Activated naive CD8-positive, alpha-beta T cell treated with anti-CD3 and anti-CD28 coated beads, Interleukin-2, amount 10 ng/mL, durations not matched to agents 7 days and 5 days (primary cell): Measurements from ENCODE around the gene USP32. TPM values are rescaled to one million over a fixed set of nuclear protein-coding genes. Genes with fewer than 3 reads are reported as not detected.
"Not testable (repeated sequence)": the region's sequence is repeated elsewhere in the genome, so short reads cannot be mapped to it uniquely, and the experiment has no call there.

Experiments
- ATAC-seq: fragments of 150-1000 bp; cut with Tn5 transposase; one replicate; pipeline ENCODE4 v1.10.0; 2021; ENCODE audit warnings: low read depth, moderate library complexity
- POLR2A ChIA-PET: fragments of 350-600 bp; sonication (Branson Sonifier 250); formaldehyde crosslinking; loops from one replicate; lab custom pipeline; 2021; ENCODE audit warnings: antibody characterized with exemption; lab: Charles Lee
- DNase-seq: peaks from one replicate; pipeline ENCODE4 v3.0.0; 2021
- H3K27ac Mint-ChIP-seq: one replicate; pipeline ENCODE4 v1.8.0; 2022; ENCODE audit warnings: mild to moderate bottlenecking, mixed read lengths
- H3K27me3 Mint-ChIP-seq: one replicate; pipeline ENCODE4 v1.8.0; 2022; ENCODE audit warnings: mild to moderate bottlenecking, moderate library complexity, mixed read lengths
- H3K36me3 Mint-ChIP-seq: one replicate; pipeline ENCODE4 v1.8.0; 2021; ENCODE audit warnings: mild to moderate bottlenecking, mixed read lengths
- H3K4me1 Mint-ChIP-seq: one replicate; pipeline ENCODE4 v1.8.0; 2021; ENCODE audit warnings: mixed read lengths
- H3K4me3 Mint-ChIP-seq: one replicate; pipeline ENCODE4 v1.8.0; 2022; ENCODE audit warnings: mild to moderate bottlenecking, moderate library complexity, mixed read lengths
- H3K9me3 Mint-ChIP-seq: one replicate; pipeline ENCODE4 v1.8.0; 2021; ENCODE audit warnings: mixed read lengths
- total RNA-seq, 2 experiments: library from RNA; stranded (reverse); gene quantifications; one replicate each; pipeline ENCODE4 v1.2.3, GENCODE V29; 2021

The USP32 gene
- total RNA-seq, 2 experiments from 2014 or later, result 37.0 to 38.5 TPM

GRCh38 chr17:60355663-60356594 lies 36.0 kb downstream of the USP32 start:
- peaks cover 22% of the 10 kb centered on the region for H3K4me1 Mint-ChIP-seq
- H3K36me3 Mint-ChIP-seq, result peaks cover 15% of the 10 kb centered on the region
- ATAC-seq (no peak), DNase-seq (no peak)
- peak overlapping the region; percentile 45 for H3K27ac Mint-ChIP-seq
- peak overlapping the region; percentile 42 for H3K4me3 Mint-ChIP-seq
- POLR2A ChIA-PET, result interaction anchor here (0.6 to 1.1 kb wide), 2 partner anchors 36 to 1023 kb away, joined by 4 to 6 read pairs; partner anchors contain the start of gene USP32
- no peaks in the 10 kb centered on the region for H3K9me3 Mint-ChIP-seq
- no peaks in the 10 kb centered on the region for H3K27me3 Mint-ChIP-seq

- Mint-ChIP-seq H3K36me3 (peaks cover 15% of the 10 kb centered on the region), H3K4me1 (peaks cover 22% of the 10 kb centered on the region), H3K9me3 (no peaks in the 10 kb centered on the region), H3K27ac (no peak overlapping the region), H3K4me3 (no peak overlapping the region), H3K27me3 (no peaks in the 10 kb centered on the region)
- POLR2A ChIA-PET, result no interaction called here
- no peak for DNase-seq
- ATAC-seq, result no peak
Measured at GRCh38 chr17:60354223-60354622, 37.7 kb downstream of the USP32 start.

DNA sequence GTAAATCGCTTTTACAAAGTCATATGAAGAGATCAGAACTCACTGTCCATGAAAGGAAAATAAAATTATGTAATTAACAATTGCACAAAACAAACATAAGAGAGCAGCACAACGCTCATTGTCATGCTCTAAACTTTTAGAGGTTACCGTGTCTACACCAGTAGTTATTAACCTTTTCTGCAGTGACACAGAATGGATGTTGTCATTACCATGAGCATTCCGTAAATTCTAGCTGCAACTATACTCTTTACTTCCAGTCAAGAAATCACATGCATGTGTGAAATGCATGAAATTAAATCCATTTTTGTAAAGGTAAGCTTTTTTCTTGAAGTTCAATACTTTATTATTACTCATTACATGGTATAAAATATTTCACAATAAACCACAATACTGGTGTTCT lies 38.2 kb downstream of the USP32 start:
- POLR2A ChIA-PET, result no interaction called here
- no peaks in the 10 kb centered on the region for H3K9me3 Mint-ChIP-seq
- no peak overlapping the region for H3K27ac Mint-ChIP-seq
- no peaks in the 10 kb centered on the region for H3K27me3 Mint-ChIP-seq
- peaks cover 15% of the 10 kb centered on the region for H3K36me3 Mint-ChIP-seq
- ATAC-seq (no peak), DNase-seq (no peak)
- peaks cover 22% of the 10 kb centered on the region for H3K4me1 Mint-ChIP-seq
- no peak overlapping the region for H3K4me3 Mint-ChIP-seq

DNA sequence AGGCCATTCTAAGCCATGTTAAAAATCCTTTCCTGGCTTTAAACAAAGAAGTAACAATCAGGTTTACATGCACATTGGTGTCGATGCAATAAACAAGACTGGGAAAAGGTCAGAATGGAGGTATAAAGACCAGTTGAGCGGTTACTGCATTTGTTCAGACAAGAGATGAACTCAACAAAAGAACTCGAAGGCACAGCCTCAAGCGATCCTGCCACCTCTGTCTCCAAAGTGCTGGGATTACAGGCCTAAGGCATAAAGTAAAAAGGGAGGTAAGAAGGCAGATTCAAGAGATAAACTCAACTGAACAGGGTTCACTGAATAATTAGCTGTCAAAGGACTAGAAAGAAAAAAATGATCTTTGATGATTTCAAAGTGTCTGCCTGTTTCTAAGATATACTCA lies 39.4 kb downstream of the USP32 start:
- ATAC-seq (no peak), DNase-seq (no peak)
- H3K27ac Mint-ChIP-seq, result no peak overlapping the region
- peaks cover 22% of the 10 kb centered on the region for H3K4me1 Mint-ChIP-seq
- H3K9me3 Mint-ChIP-seq, result no peaks in the 10 kb centered on the region
- POLR2A ChIA-PET, result no interaction called here
- no peak overlapping the region for H3K4me3 Mint-ChIP-seq
- H3K27me3 Mint-ChIP-seq, result no peaks in the 10 kb centered on the region
- peaks cover 17% of the 10 kb centered on the region for H3K36me3 Mint-ChIP-seq

DNA sequence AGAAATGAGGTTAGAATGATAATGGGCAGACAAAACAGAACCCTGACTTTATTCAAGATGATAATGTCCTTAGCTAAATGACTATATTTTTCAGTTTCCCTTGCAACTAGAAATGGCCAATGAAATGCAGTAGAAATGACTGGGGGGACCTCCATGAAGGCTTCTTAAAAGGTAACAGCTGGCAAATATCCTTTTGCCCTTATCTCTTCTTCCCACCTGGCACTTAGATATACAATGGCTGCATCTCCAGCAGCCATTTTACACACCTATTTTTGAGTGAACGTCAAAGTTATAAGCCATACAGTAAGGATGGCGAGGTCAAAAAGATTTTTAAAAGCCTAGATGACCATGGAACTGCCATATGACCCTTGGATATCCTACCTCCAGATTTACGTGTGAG lies 39.9 kb downstream of the USP32 start:
- ATAC-seq (no peak), DNase-seq (no peak)
- POLR2A ChIA-PET, result no interaction called here
- Mint-ChIP-seq H3K9me3 (no peaks in the 10 kb centered on the region), H3K27me3 (no peaks in the 10 kb centered on the region), H3K36me3 (peaks cover 17% of the 10 kb centered on the region), H3K4me3 (no peak overlapping the region), H3K4me1 (peaks cover 22% of the 10 kb centered on the region), H3K27ac (no peak overlapping the region)

- Mint-ChIP-seq H3K36me3 (peaks cover 14% of the 10 kb centered on the region), H3K27ac (no peak overlapping the region), H3K9me3 (no peaks in the 10 kb centered on the region), H3K4me1 (peaks cover 17% of the 10 kb centered on the region), H3K27me3 (no peaks in the 10 kb centered on the region), H3K4me3 (no peak overlapping the region)
- POLR2A ChIA-PET, result no interaction called here
- DNase-seq (no peak), ATAC-seq (no peak)
Measured at GRCh38 chr17:60351012-60351695, 40.8 kb downstream of the USP32 start.

GRCh38 chr17:60348616-60349015 lies 43.3 kb downstream of the USP32 start:
- POLR2A ChIA-PET, result no interaction called here
- peaks cover 18% of the 10 kb centered on the region for H3K36me3 Mint-ChIP-seq
- no peak overlapping the region for H3K27ac Mint-ChIP-seq
- DNase-seq (no peak), ATAC-seq (no peak)
- peaks cover 1% of the 10 kb centered on the region for H3K4me1 Mint-ChIP-seq
- no peak overlapping the region for H3K4me3 Mint-ChIP-seq
- H3K27me3 Mint-ChIP-seq, result no peaks in the 10 kb centered on the region
- H3K9me3 Mint-ChIP-seq, result no peaks in the 10 kb centered on the region

DNA sequence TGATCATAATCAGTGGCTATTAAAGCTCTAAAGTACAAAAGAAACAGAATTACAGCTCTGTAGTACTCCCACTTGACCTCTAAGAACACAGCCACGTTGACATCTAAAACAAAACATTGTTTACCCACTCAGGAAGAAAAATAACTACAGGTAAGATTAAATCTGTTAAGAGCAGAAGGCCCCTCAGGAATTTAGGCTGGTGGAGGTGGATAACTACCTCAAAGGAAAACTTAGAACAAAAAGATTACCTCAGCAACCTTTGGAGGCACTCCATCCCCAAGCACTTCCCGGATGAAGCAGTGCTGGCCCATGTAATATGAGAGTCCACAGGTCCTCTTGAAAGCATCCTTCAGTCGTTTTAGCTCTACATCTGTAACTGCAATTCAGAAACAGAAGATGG lies 46.7 kb downstream of the USP32 start:
- H3K36me3 Mint-ChIP-seq, result peaks cover 43% of the 10 kb centered on the region
- H3K27ac Mint-ChIP-seq, result no peak overlapping the region

GRCh38 chr17:60342492-60342891 lies 49.4 kb downstream of the USP32 start:
- H3K27ac Mint-ChIP-seq, H3K9me3 Mint-ChIP-seq, H3K27me3 Mint-ChIP-seq, H3K4me3 Mint-ChIP-seq, POLR2A ChIA-PET, H3K4me1 Mint-ChIP-seq, DNase-seq, ATAC-seq: not testable (repeated sequence)
- peaks cover 45% of the 10 kb centered on the region for H3K36me3 Mint-ChIP-seq

More for the DNA sequence above, 46.7 kb downstream of the USP32 start:
- DNase-seq (no peak), ATAC-seq (no peak)
- Mint-ChIP-seq H3K4me3 (no peak overlapping the region), H3K27me3 (no peaks in the 10 kb centered on the region), H3K9me3 (no peaks in the 10 kb centered on the region), H3K4me1 (peaks cover 5% of the 10 kb centered on the region)
- POLR2A ChIA-PET, result no interaction called here

DNA sequence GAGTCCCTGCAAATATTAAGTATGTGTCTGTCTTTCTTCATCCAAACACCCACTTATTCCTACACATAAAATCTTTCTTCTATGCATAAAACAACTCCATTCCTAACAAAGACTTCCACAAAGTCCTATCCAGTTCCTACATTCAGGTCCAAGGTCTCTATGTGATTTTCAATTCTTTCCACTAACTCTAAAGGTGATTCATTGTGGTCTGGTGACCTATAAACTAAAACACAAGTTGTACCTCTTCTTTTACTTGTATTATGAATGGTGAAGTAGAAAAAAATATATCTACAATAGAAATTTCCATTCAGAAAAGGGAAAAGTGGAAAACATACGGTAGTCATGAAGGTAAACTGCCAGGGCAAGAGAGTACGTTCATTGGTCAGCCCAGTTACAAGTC lies 56.6 kb downstream of the USP32 start:
- peaks cover 3% of the 10 kb centered on the region for H3K4me1 Mint-ChIP-seq
- H3K36me3 Mint-ChIP-seq, result peaks cover 6% of the 10 kb centered on the region
- DNase-seq, result no peak
- no peak overlapping the region for H3K27ac Mint-ChIP-seq
- no peaks in the 10 kb centered on the region for H3K9me3 Mint-ChIP-seq
- H3K27me3 Mint-ChIP-seq, result no peaks in the 10 kb centered on the region
- POLR2A ChIA-PET, result no interaction called here
- no peak overlapping the region for H3K4me3 Mint-ChIP-seq
- no peak for ATAC-seq

DNA sequence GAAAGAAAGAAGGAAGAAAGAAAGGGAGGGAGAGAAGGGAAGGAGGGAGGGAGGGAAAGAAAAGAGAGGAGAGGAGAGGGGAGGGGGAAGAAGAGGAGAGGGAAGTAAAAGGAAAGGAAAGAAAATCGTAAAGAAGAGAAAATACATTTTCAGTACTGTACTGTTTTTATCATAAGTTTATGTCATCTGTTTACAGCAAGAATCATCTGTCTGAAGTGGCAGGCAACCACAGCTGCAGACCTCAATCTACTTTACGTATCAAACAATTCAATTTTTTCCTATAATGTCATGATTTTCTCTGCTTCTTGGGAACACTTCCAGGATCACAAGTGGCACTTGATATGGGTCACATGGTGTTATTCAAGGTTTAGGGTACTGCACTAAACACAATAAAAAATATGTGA lies 58.3 kb downstream of the USP32 start:
- no peaks in the 10 kb centered on the region for H3K27me3 Mint-ChIP-seq
- no peak overlapping the region for H3K4me3 Mint-ChIP-seq
- H3K4me1 Mint-ChIP-seq, result peaks cover 3% of the 10 kb centered on the region
- no peak for ATAC-seq
- no peak overlapping the region for H3K27ac Mint-ChIP-seq
- no peak for DNase-seq
- H3K36me3 Mint-ChIP-seq, result peaks cover 9% of the 10 kb centered on the region
- no peaks in the 10 kb centered on the region for H3K9me3 Mint-ChIP-seq
- POLR2A ChIA-PET, result no interaction called here

- H3K4me1 Mint-ChIP-seq, DNase-seq, H3K9me3 Mint-ChIP-seq, ATAC-seq, H3K27ac Mint-ChIP-seq, POLR2A ChIA-PET, H3K36me3 Mint-ChIP-seq, H3K4me3 Mint-ChIP-seq, H3K27me3 Mint-ChIP-seq: not testable (repeated sequence)
Measured at GRCh38 chr17:60333072-60333471, 58.9 kb downstream of the USP32 start.

- no peaks in the 10 kb centered on the region for H3K27me3 Mint-ChIP-seq
- POLR2A ChIA-PET, result no interaction called here
- H3K4me3 Mint-ChIP-seq, result no peak overlapping the region
- no peaks in the 10 kb centered on the region for H3K9me3 Mint-ChIP-seq
- DNase-seq (no peak), ATAC-seq (no peak)
- no peak overlapping the region for H3K27ac Mint-ChIP-seq
- H3K36me3 Mint-ChIP-seq, result peaks cover 8% of the 10 kb centered on the region
- H3K4me1 Mint-ChIP-seq, result peaks cover 3% of the 10 kb centered on the region
Measured at GRCh38 chr17:60332574-60332973, 59.4 kb downstream of the USP32 start.

DNA sequence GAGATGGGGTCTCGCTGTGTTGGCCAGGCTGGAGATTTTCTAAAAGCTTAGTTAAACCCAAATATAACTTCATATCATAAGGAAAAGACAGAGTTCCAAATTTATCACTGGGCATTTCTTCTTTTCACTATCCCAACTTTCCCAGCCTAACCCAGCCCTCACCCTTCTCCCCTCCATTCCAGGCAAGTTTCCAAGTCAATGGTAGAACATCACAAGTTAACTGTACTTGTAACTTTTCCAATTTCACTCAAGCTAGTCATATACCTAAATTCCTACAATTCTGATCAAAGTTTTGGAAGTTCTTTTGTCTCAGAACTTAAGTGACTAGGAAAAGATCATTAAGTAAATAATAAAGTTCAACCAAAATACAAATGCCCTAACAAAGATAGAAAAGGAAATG lies 61.2 kb downstream of the USP32 start:
- H3K4me1 Mint-ChIP-seq, result peaks cover 3% of the 10 kb centered on the region
- H3K27me3 Mint-ChIP-seq, result no peaks in the 10 kb centered on the region
- POLR2A ChIA-PET, result no interaction called here
- no peak overlapping the region for H3K4me3 Mint-ChIP-seq
- H3K36me3 Mint-ChIP-seq, result peaks cover 10% of the 10 kb centered on the region
- DNase-seq (no peak), ATAC-seq (no peak)
- no peaks in the 10 kb centered on the region for H3K9me3 Mint-ChIP-seq
- H3K27ac Mint-ChIP-seq, result no peak overlapping the region
